ENCODE data around the gene GMCL1.
A peak's percentile ranks its signal among the peaks of the same experiment; 100 is the strongest.
"Not testable (repeated sequence)": the region's sequence is repeated elsewhere in the genome, so short reads cannot be mapped to it uniquely, and the experiment has no call there.

The GMCL1 gene

GRCh38 chr2:69889302-69889701 is 59.8 kb downstream of the GMCL1 start:
- no peak overlapping the region for H3K27ac Mint-ChIP-seq

DNA sequence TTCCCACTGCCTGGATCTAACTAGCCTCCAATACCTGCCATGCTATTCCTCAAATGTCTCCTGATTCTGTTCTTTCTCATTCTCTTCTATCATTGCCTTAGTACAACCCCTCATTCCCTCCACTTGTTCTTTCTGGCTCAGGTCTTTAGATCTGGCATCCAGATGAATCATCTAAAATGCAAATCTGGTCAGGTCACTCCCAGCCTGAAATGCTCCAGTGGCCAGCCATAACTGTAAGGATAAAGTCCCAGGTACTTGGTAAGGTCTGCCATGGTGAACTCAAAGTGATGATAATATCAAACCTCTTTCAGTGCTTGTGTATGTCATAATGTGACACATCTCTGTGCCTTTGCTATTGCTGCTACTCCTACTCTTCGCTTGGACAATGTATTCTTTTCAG is 61.4 kb downstream of the GMCL1 start:
- DNase-seq, result no peak
- Mint-ChIP-seq H3K27me3 (no peaks in the 10 kb centered on the region), H3K4me1 (peaks cover 19% of the 10 kb centered on the region), H3K27ac (no peak overlapping the region), H3K4me3 (no peak overlapping the region), H3K9me3 (peaks cover 0 to 5% of the 10 kb centered on the region in 2 donors)
- no peak for ATAC-seq

More at GRCh38 chr2:69889302-69889701, 59.8 kb downstream of the GMCL1 start:
- ATAC-seq (no peak), DNase-seq (no peak)
- Mint-ChIP-seq H3K27me3 (no peaks in the 10 kb centered on the region), H3K9me3 (peaks cover 0 to 5% of the 10 kb centered on the region in 2 donors), H3K4me1 (peaks cover 11% of the 10 kb centered on the region), H3K4me3 (no peak overlapping the region)

- H3K9me3 Mint-ChIP-seq, result not testable (repeated sequence)
Measured at GRCh38 chr2:69892838-69893424, 63.5 kb downstream of the GMCL1 start.

DNA sequence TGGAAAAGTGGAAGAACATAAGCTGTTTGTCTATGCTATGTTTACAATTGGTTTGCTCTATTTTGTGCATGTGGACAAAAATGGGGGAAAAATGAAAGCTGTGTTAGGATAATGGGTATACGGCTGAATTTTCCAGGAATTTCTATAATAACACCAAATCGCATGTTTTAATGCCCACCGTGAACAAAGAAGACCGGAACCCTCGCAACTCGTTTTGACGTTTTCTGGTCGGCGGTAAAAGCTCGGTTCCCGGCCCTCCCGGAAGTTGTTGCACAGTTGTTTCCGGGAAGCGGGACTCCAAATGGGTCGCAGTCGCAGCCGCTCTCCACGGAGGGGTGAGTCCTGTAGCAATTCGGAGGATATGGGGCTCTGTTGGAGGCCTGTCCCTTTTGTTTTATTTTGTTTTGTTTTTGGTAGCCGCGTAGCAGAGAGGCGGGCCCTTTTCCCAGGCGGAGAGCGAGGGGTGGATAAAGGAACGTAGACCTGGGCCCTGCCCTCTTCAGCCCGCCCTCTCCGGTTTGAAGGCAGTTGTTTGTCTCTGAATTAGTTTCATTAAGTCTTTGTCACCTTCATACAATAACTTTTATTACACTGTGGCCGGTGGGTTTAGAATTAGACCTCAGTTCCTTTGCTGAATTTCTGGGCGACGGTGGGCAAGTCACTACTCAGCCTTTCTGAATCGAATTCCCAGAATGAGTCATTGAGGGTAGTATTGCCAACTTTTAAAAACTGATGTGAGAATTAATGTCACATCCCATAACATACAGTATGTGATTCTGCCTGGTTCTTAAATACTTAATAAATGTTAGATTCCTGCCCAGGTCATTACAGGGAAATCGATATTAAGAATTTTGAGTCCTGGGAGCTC is 64.5 kb downstream of the GMCL1 start, which contains the start of gene SNRNP27:
Gene SNRNP27 (plus strand): TSS at position 273 of the 868 bp plus-strand sequence. CDS start 29 bp downstream, at position 302.
- peak within 1 kb of the TSS; percentile 97 to 100 for H3K4me3 Mint-ChIP-seq
- H3K27me3 Mint-ChIP-seq, result no peaks in the 10 kb centered on the region
- DNase-seq (peak; percentile 80 to 86), ATAC-seq (peak; percentile 94)
- peak within 1 kb of the TSS; percentile 99 to 100 for H3K27ac Mint-ChIP-seq
- H3K4me1 Mint-ChIP-seq, result peaks cover 34% of the 10 kb centered on the region
- H3K9me3 Mint-ChIP-seq, result peaks cover 0 to 5% of the 10 kb centered on the region in 2 donors

More at GRCh38 chr2:69892838-69893424, 63.5 kb downstream of the GMCL1 start:
- Mint-ChIP-seq H3K27ac (peak overlapping the region; percentile 99 to 100), H3K4me1 (peaks cover 29% of the 10 kb centered on the region), H3K4me3 (peak overlapping the region; percentile 97 to 100)
- H3K27me3 Mint-ChIP-seq, ATAC-seq, DNase-seq: not testable (repeated sequence)

DNA sequence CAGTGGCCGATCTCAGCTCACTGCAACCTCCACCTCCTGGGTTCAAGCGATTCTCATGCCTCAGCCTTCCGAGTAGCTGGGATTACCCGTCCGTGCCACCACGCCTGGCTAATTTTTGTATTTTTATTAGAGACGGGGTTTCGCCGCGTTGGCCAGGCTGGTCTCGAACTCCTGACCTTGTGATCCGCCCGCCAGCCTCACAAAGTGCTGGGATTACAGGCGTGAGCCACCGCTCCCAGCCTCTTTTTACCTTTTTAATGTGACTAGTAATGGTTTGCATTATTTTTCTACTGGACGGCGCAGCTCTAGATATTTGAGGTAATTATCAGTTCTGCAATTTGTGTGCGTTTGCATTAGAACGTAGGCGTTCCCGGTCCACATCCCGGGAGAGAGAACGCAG is 65.3 kb downstream of the GMCL1 start:
- DNase-seq, H3K27me3 Mint-ChIP-seq, ATAC-seq, H3K9me3 Mint-ChIP-seq: not testable (repeated sequence)
- H3K27ac Mint-ChIP-seq, result peak overlapping the region in 1 of 2 donors; percentile 49
- peaks cover 34% of the 10 kb centered on the region for H3K4me1 Mint-ChIP-seq
- H3K4me3 Mint-ChIP-seq, result peak overlapping the region; percentile 97 to 100

DNA sequence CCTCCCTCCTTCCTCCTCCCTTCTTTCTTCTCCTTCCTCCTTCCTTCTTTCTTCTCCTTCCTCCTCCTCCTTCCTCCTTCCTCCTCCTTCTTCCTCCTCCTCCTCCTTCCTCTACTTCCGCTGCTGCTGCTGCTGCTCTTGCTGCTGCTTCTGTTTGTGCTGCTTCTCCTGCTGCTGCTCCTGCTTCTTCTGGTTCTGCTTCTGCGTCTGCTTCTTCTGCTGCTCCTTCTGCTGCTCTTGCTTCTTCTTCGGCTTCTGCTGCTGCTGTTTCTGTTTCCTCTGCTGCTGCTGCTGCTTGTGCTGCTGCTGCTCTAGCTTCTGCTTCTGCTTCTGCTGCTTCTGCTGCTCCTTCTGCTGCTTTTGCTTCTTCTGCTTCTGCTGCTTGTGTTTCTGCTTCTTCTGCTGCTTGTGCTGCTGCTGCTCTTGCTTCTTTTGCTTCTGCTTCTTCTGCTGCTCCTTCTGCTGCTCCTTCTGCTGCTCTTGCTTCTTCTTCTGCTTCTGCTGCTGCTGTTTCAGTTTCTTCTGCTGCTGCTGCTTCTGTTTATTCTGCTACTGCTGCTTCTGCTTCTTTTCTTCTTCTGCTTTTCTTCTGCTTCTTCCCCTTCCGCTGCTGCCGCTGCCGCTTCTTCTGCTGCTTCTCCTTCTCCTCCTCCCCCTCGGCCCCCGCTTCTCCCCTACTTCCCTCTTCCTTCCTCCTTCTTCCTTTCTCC is 72.9 kb downstream of the GMCL1 start:
- H3K27ac Mint-ChIP-seq, result peak overlapping the region; percentile 66 to 86
- H3K9me3 Mint-ChIP-seq, result no peaks in the 10 kb centered on the region
- peaks cover 36% of the 10 kb centered on the region for H3K4me1 Mint-ChIP-seq
- no peaks in the 10 kb centered on the region for H3K27me3 Mint-ChIP-seq
- ATAC-seq (no peak), DNase-seq (no peak)
- H3K4me3 Mint-ChIP-seq, result peak overlapping the region; percentile 82 to 89

DNA sequence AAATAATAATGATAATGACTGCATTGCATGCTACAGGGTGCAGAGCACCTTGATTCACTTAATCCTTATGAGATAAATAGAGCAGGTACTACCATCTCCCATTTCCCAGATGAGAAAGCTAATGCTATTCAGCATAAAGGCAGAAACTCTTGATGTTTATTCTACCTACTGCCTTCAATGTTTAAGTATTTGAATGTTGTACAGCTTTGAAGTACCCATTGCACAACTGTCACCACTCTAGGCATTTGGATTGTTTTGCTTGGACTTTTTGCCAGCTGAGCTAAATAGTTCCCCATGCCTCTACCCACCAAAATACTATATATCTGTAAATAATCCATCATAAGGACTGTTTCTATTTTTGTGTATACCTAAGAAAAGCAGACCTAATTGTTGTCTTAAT is 77.8 kb downstream of the GMCL1 start:
- no peak for DNase-seq
- Mint-ChIP-seq H3K27ac (no peak overlapping the region), H3K9me3 (no peaks in the 10 kb centered on the region), H3K27me3 (no peaks in the 10 kb centered on the region), H3K4me3 (no peak overlapping the region), H3K4me1 (peaks cover 18% of the 10 kb centered on the region)
- ATAC-seq, result no peak

GRCh38 chr2:69911985-69912563 is 82.6 kb downstream of the GMCL1 start:
- Mint-ChIP-seq H3K27ac (no peak overlapping the region), H3K27me3 (no peaks in the 10 kb centered on the region), H3K9me3 (no peaks in the 10 kb centered on the region), H3K4me3 (no peak overlapping the region), H3K4me1 (peaks cover 24% of the 10 kb centered on the region)
- no peak for DNase-seq
- ATAC-seq, result no peak

- DNase-seq (peak; percentile 99 to 100), ATAC-seq (peak; percentile 95)
- no peaks in the 10 kb centered on the region for H3K27me3 Mint-ChIP-seq
- H3K27ac Mint-ChIP-seq, result peak overlapping the region; percentile 79 to 97
- H3K4me3 Mint-ChIP-seq, result peak overlapping the region; percentile 80 to 87
- peaks cover 34% of the 10 kb centered on the region for H3K4me1 Mint-ChIP-seq
- H3K9me3 Mint-ChIP-seq, result no peaks in the 10 kb centered on the region
Measured at GRCh38 chr2:69914164-69914949, 84.9 kb downstream of the GMCL1 start.

- ATAC-seq (no peak), DNase-seq (no peak)
- H3K4me3 Mint-ChIP-seq, result peak within 1 kb of the TSS; percentile 83 to 87
- no peaks in the 10 kb centered on the region for H3K27me3 Mint-ChIP-seq
- H3K4me1 Mint-ChIP-seq, result peaks cover 34% of the 10 kb centered on the region
- no peaks in the 10 kb centered on the region for H3K9me3 Mint-ChIP-seq
- peak within 1 kb of the TSS; percentile 79 to 97 for H3K27ac Mint-ChIP-seq
Measured at GRCh38 chr2:69914950-69915945, 85.8 kb downstream of the GMCL1 start, which contains the start of gene MXD1. MXD1 (plus strand) TSS chr2:69915109; CDS start chr2:69915331, 222 bp downstream.

- no peak for DNase-seq
- H3K4me3 Mint-ChIP-seq, result peak overlapping the region; percentile 73 to 83
- H3K27ac Mint-ChIP-seq, result peak overlapping the region in 1 of 2 donors; percentile 74
- H3K27me3 Mint-ChIP-seq, result no peaks in the 10 kb centered on the region
- ATAC-seq, result no peak
- H3K4me1 Mint-ChIP-seq, result peaks cover 34% of the 10 kb centered on the region
- H3K9me3 Mint-ChIP-seq, result no peaks in the 10 kb centered on the region
Measured at GRCh38 chr2:69916106-69916505, 86.6 kb downstream of the GMCL1 start.

- Mint-ChIP-seq H3K4me1 (peaks cover 25% of the 10 kb centered on the region), H3K9me3 (no peaks in the 10 kb centered on the region), H3K27me3 (no peaks in the 10 kb centered on the region), H3K4me3 (no peak overlapping the region), H3K27ac (no peak overlapping the region)
- ATAC-seq (no peak), DNase-seq (no peak)
Measured at GRCh38 chr2:69917852-69918251, 88.4 kb downstream of the GMCL1 start.

DNA sequence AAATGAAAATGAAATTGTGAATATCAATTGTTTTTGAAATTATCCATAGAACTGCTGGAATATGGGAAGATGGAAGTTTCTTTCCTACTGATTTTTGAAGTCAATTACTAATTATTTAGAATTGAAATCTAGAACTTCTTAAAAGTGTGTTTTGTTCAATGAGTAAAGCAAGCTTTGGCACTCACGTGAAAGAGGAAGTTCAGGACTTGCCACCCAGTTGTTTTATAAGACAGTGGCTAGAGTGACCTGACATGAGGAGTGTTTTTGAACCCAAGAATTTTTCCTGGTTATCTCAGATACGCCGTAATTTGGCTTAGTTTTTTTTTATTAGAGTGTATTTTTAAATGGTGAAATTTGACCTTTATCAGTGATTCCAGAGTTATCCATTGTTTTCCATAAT is 88.9 kb downstream of the GMCL1 start:
- no peak for ATAC-seq

More for the DNA sequence above, 88.9 kb downstream of the GMCL1 start:
- H3K27ac Mint-ChIP-seq, result no peak overlapping the region
- H3K9me3 Mint-ChIP-seq, result no peaks in the 10 kb centered on the region
- DNase-seq, result no peak
- peaks cover 25% of the 10 kb centered on the region for H3K4me1 Mint-ChIP-seq
- no peak overlapping the region for H3K4me3 Mint-ChIP-seq
- H3K27me3 Mint-ChIP-seq, result no peaks in the 10 kb centered on the region

All from stimulated activated naive CD8-positive, alpha-beta T cell treated with anti-CD3 and anti-CD28 coated beads, Interleukin-15, amount 100 ng/mL, for 72 hours (primary cell).